Choroid plexus epithelial cell (primary cell): Measurements from ENCODE around the gene COMMD3.

Experiments
- DNase-seq: peaks from one replicate; pipeline ENCODE4 v3.0.0-alpha.2; 2010; ENCODE audit warnings: low read depth
- H3K4me3 ChIP-seq: 2 replicates; pipeline ENCODE4 v1.5.1; 2011; ENCODE audit warnings: low read depth, mild to moderate bottlenecking, control low read depth, low read length, moderate library complexity
- CTCF ChIP-seq: conservative IDR thresholded peaks from 2 replicates; pipeline ENCODE4 v1.5.1; 2011; ENCODE audit warnings: low read depth, mild to moderate bottlenecking, control low read depth, inconsistent platforms, low read length, moderate library complexity

The COMMD3 gene

GRCh38 chr10:22319547-22319979 is 3.4 kb downstream of the COMMD3 start:
- DNase-seq, result no peak
- no peak for TF ChIP-seq CTCF
- H3K4me3 ChIP-seq, result no peak overlapping the region

GRCh38 chr10:22319980-22320558 is 3.9 kb downstream of the COMMD3 start:
- peak overlapping the region; percentile 77 for H3K4me3 ChIP-seq
- no peak for TF ChIP-seq CTCF
- peak; percentile 23 for DNase-seq

- DNase-seq, result peak; percentile 77
Observed at GRCh38 chr10:22320591-22321155, 4.5 kb downstream of the COMMD3 start, which contains the start of gene BMI1. Gene BMI1, plus strand, starts transcription at chr10:22321099. Its CDS starts 5,351 bp downstream, at chr10:22326450.

GRCh38 chr10:22321156-22321923 is 5.2 kb downstream of the COMMD3 start:
- no peak for TF ChIP-seq CTCF
- H3K4me3 ChIP-seq, result peak overlapping the region; percentile 77
- peak; percentile 83 for DNase-seq

More at GRCh38 chr10:22320591-22321155, 4.5 kb downstream of the COMMD3 start, which contains the start of gene BMI1:
- H3K4me3 ChIP-seq, result peak within 1 kb of the TSS; percentile 77
- TF ChIP-seq CTCF, result no peak

GRCh38 chr10:22321924-22322640 is 5.9 kb downstream of the COMMD3 start:
- H3K4me3 ChIP-seq, result peak overlapping the region; percentile 57
- no peak for TF ChIP-seq CTCF
- DNase-seq, result peak; percentile 33

GRCh38 chr10:22322641-22323160 is 6.5 kb downstream of the COMMD3 start:
- no peak for DNase-seq
- no peak for TF ChIP-seq CTCF
- peak overlapping the region; percentile 57 for H3K4me3 ChIP-seq
